K562 (cell line): ENCODE measurements around the gene ERCC3. TPM values are rescaled to one million over a fixed set of nuclear protein-coding genes. Genes with fewer than 3 reads are reported as not detected.

Experiments used
- ATAC-seq: fragments of 200-7000 bp; cut with Tn5 transposase; 3 replicates; pipeline ENCODE4 v1.9.1; 2020; ENCODE audit warnings: moderate library complexity
- BruUV-seq: library from RNA; stranded (reverse); fragments of 400-500 nt; replicated peaks from 2 replicates; lab custom pipeline; 2021; lab: Mats Ljungman, UMichigan
- CTCF ChIA-PET: fragments of 300-600 bp; formaldehyde crosslinking; extraction: SDS; loops from one replicate; lab custom pipeline; 2021; ENCODE audit warnings: low intra/inter-chr PET ratio; lab: Yijun Ruan, JAX
- POLR2A ChIA-PET: fragments of 300-600, 350-650 bp; sonication (Branson Sonifier 250); formaldehyde crosslinking; extraction: SDS; loops from one replicate; lab custom pipeline; 2021; ENCODE audit warnings: antibody characterized with exemption, inconsistent platforms; lab: Yijun Ruan, JAX
- DNase-seq, 4 experiments: peaks; one replicate each; pipeline versions ENCODE4 v3.0.0 to v3.0.0-alpha.2; 2011 to 2018; ENCODE audit warnings: low spot score in 3 of 4, mixed read lengths in 3 of 4; ENCODE audit errors: extremely low read depth in 1 of 4
- FAIRE-seq: peaks from 2 replicates; lab custom pipeline; 2011; peaks lifted over from hg19 to GRCh38; lab: Jason Lieb, UNC
- H2AFZ ChIP-seq: 2 replicates; pipeline ENCODE4 v1.6.0; 2011; ENCODE audit warnings: low read depth, low read length, control low read depth, inconsistent platforms
- H3K27ac ChIP-seq: fragments of 200-600 bp; 3 replicates; pipeline ENCODE4 v1.8.0; 2011; ENCODE audit warnings: low read depth, mild to moderate bottlenecking, control low read depth, inconsistent platforms, low read length, moderate library complexity, mixed read lengths; ENCODE audit errors: extremely low read depth
- H3K27me3 ChIP-seq, 2 experiments: fragments of 300-600 bp in 1 of 2; 2 replicates in 1 of 2; 3 replicates in 1 of 2; pipeline versions ENCODE4 v1.6.0 to v1.8.0; 2011; ENCODE audit warnings: inconsistent platforms in 2 of 2, low read length in 2 of 2, mild to moderate bottlenecking in 1 of 2, mixed read lengths in 1 of 2, moderate library complexity in 1 of 2; ENCODE audit not compliant: control insufficient read depth in 2 of 2, insufficient read depth in 2 of 2
- H3K36me3 ChIP-seq: fragments of 300-600 bp; 3 replicates; pipeline ENCODE4 v1.8.0; 2011; ENCODE audit warnings: mild to moderate bottlenecking, low read length, inconsistent platforms; ENCODE audit not compliant: control insufficient read depth, insufficient read depth
- H3K4me1 ChIP-seq, 2 experiments: fragments of 200-600 bp in 1 of 2; replicated peaks in 1 of 2; 2 replicates in 1 of 2; 3 replicates in 1 of 2; pipeline versions ENCODE4 v1.5.1 to v1.8.0; 2011; ENCODE audit warnings: inconsistent platforms in 2 of 2, low read length in 2 of 2, mild to moderate bottlenecking in 1 of 2, mixed read lengths in 1 of 2, moderate library complexity in 1 of 2; ENCODE audit not compliant: control insufficient read depth in 2 of 2, insufficient read depth in 2 of 2
- H3K4me2 ChIP-seq: 2 replicates; pipeline ENCODE4 v1.6.1; 2011; ENCODE audit warnings: low read length, control low read depth, inconsistent platforms, mixed read lengths; ENCODE audit not compliant: insufficient read depth
- H3K4me3 ChIP-seq: fragments of 200-600 bp; sonication (generic), shearing (Covaris generic); 2 replicates; pipeline ENCODE4 v1.5.1; 2016; ENCODE audit warnings: control low read depth, inconsistent platforms
- H3K79me2 ChIP-seq: fragments of 200-600 bp; 3 replicates; pipeline ENCODE4 v1.8.0; 2011; ENCODE audit warnings: low read length, inconsistent platforms; ENCODE audit not compliant: control insufficient read depth, insufficient read depth
- H3K9ac ChIP-seq, 2 experiments: 2 replicates each; pipeline versions ENCODE4 v1.6.0 to v1.6.1; 2011; ENCODE audit warnings: low read depth in 2 of 2, low read length in 2 of 2, control low read depth in 1 of 2, inconsistent platforms in 1 of 2, mild to moderate bottlenecking in 1 of 2, mixed read lengths in 1 of 2; ENCODE audit not compliant: insufficient read depth in 1 of 2
- H3K9me1 ChIP-seq: one replicate; pipeline ENCODE4 v1.6.0; 2011; ENCODE audit warnings: inconsistent platforms, mild to moderate bottlenecking, low read length, moderate library complexity; ENCODE audit not compliant: control insufficient read depth, insufficient read depth
- H3K9me3 ChIP-seq: replicated peaks from 2 replicates; pipeline ENCODE4 v1.5.1; 2011; ENCODE audit warnings: low read depth, low read length, inconsistent platforms; ENCODE audit not compliant: control insufficient read depth, insufficient read depth
- H4K20me1 ChIP-seq: replicated peaks from 2 replicates; pipeline ENCODE4 v1.6.1; 2011; ENCODE audit warnings: low read length, inconsistent platforms, mixed read lengths; ENCODE audit not compliant: control insufficient read depth, insufficient read depth
- CBX8 ChIP-seq: fragments of 200-600 bp; sonication (generic); IDR thresholded peaks from 2 replicates; pipeline ENCODE4 v1.6.1; 2012; ENCODE audit warnings: borderline replicate concordance, mixed run types, low read depth, mild to moderate bottlenecking, moderate library complexity, mixed read lengths, low read length, control low read depth, inconsistent platforms; ENCODE audit not compliant: poor library complexity, severe bottlenecking; ENCODE audit errors: extremely low read depth
- CHD2 ChIP-seq: IDR thresholded peaks from 2 replicates; pipeline ENCODE4 v1.6.1; 2011; ENCODE audit warnings: low read depth, low read length
- NR3C1 ChIP-seq: sonication (generic); formaldehyde crosslinking; IDR thresholded peaks from 2 replicates; pipeline ENCODE4 v1.8.1; 2022; ENCODE audit warnings: missing genetic modification reagents
- RBM14 ChIP-seq: fragments of 200-400 bp; formaldehyde crosslinking; IDR thresholded peaks from 2 replicates; pipeline ENCODE4 v1.6.1; 2018; ENCODE audit warnings: low read depth, mild to moderate bottlenecking, low read length, moderate library complexity, borderline replicate concordance; ENCODE audit not compliant: insufficient read depth
- SNRNP70 ChIP-seq: fragments of 200-400 bp; formaldehyde crosslinking; optimal IDR thresholded peaks from 2 replicates; pipeline ENCODE3; 2017; ENCODE audit warnings: low read depth, low read length
- U2AF1 ChIP-seq: fragments of 200-400 bp; formaldehyde crosslinking; optimal IDR thresholded peaks from 2 replicates; pipeline ENCODE3; 2017; ENCODE audit warnings: mild to moderate bottlenecking, low read depth, low read length, moderate library complexity
- ZFP36 ChIP-seq: fragments of 150-350 bp; IDR thresholded peaks from 2 replicates; pipeline ENCODE4 v1.6.1; 2018; ENCODE audit warnings: low read length, low read depth; ENCODE audit not compliant: partially characterized antibody
- ZNF175 ChIP-seq: fragments of 200-800 bp; sonication (Bioruptor generic); IDR thresholded peaks from 2 replicates; pipeline ENCODE4 v1.6.1; 2016; ENCODE audit warnings: low read depth, mild to moderate bottlenecking, missing genetic modification characterization, missing compliant biosample characterization
- ZNF224 ChIP-seq: sonication (generic); formaldehyde crosslinking; IDR thresholded peaks from 2 replicates; pipeline ENCODE4 v1.8.0; 2022; ENCODE audit warnings: mild to moderate bottlenecking, missing genetic modification reagents
- WGBS: fragments of 100-300 bp; shearing (Covaris generic); methylation state at CpG from one replicate; pipeline ENCODE4 v1.1.6; 2016; ENCODE audit warnings: low coverage, mixed read lengths; ENCODE audit not compliant: insufficient coverage; ENCODE audit errors: missing lambda C conversion rate; 5-methylcytosine and 5-hydroxymethylcytosine counted together
- in situ Hi-C: fragments of 300-500 bp; cut with MboI; formaldehyde crosslinking; loops from 4 replicates; pipeline ENCODE4 v1.15.0; 2018; ENCODE audit warnings: inconsistent platforms, mixed read lengths
- intact Hi-C: fragments of 100-400 bp; cut with micrococcal nuclease; formaldehyde crosslinking; loops from 2 replicates; pipeline ENCODE4 v1.14.2; 2022
- polyA plus RNA-seq, 8 experiments: library from polyadenylated mRNA; depleted of rRNA in 4 of 8; stranded (reverse) in 5 of 8; unstranded in 3 of 8; fragments of >200 nt; fragmentation: Nextera tagmentation in 2 of 8; fragmentation: Illumina TruSeq in 1 of 8; extraction: Ambion mirVana in 2 of 8; extraction: Trizol in 1 of 8; gene quantifications; 2 replicates each; pipeline versions ENCODE4 v1.2.1 to v1.2.3, GENCODE V29; 2011 to 2014; ENCODE audit warnings: inconsistent platforms in 1 of 8, missing spikeins in 1 of 8
- total RNA-seq, 7 experiments: library from RNA; depleted of rRNA in 6 of 7; stranded (reverse); fragments of >200 nt in 6 of 7; fragmentation: Illumina TruSeq in 2 of 7; extraction: Trizol in 2 of 7; gene quantifications; 2 replicates each; pipeline versions ENCODE4 v1.2.1 to v1.2.3, GENCODE V29; 2011 to 2021; ENCODE audit warnings: low replicate concordance in 1 of 7

Gene ERCC3
- total and polyA plus RNA-seq, 9 of the 15 experiments (the other 6 are each of a cell fraction or from before 2014, with no cell fraction given): 17.9 to 61.5 (median 43.1) TPM

DNA sequence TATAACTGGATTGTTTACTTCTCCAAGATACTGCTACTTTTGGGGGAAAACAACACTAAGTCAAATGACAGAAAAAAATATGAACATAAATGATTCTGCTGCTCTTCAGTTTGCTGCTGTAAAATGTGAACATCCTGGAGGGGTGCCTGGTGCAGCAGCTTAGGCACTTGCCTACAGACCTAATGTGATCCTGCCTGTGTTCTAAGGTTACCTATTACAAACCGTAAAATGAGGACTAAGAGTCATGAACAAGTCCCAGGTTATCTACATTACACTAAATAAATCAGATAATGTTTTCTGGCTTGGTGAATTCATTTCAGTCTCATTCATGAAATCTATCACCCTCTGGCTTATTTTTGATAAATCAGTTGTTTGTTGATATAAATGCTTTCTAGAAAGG lies 38.4 kb upstream of the ERCC3 start:
- peaks cover 10% of the 10 kb centered on the region; the same call in 1 of the 3 replicates for H3K36me3 ChIP-seq
- in situ Hi-C loops (no loop called here), intact Hi-C loops (no loop called here)
- H3K4me3 ChIP-seq: no peak overlapping the region
- H3K27me3 ChIP-seq: no peaks in the 10 kb centered on the region
- no peaks in the 10 kb centered on the region for H4K20me1 ChIP-seq
- no peak overlapping the region for H3K27ac ChIP-seq
- TF ChIP-seq NR3C1 (CRISPR knock-in tag) (no peak), U2AF1 (no peak), ZNF224 (CRISPR knock-in tag) (no peak), RBM14 (no peak), ZNF175 (CRISPR knock-in tag) (no peak), CBX8 (no peak), CHD2 (no peak), ZFP36 (no peak), SNRNP70 (no peak)
- ChIA-PET CTCF (no interaction called here), POLR2A (no interaction called here)
- H3K4me2 ChIP-seq: no peak overlapping the region
- H3K9me3 ChIP-seq: no peaks in the 10 kb centered on the region
- DNase-seq (no peak), ATAC-seq (no peak), FAIRE-seq (no peak)
- H2AFZ ChIP-seq: no peak overlapping the region
- no peaks in the 10 kb centered on the region for H3K9me1 ChIP-seq
- H3K4me1 ChIP-seq: no peaks in the 10 kb centered on the region
- 85% methylated on average over 1 of the region's 1 CpG for WGBS
- H3K9ac ChIP-seq: no peak overlapping the region
- BruUV-seq: no TSS peak
- no peaks in the 10 kb centered on the region for H3K79me2 ChIP-seq
